SIG-M5 (cell line): Measurements from ENCODE around the gene TAF1.
"Not testable (repeated sequence)": the region's sequence is repeated elsewhere in the genome, so short reads cannot be mapped to it uniquely, and the experiment has no call there.

ENCODE experiments used
- DNase-seq: peaks from one replicate; lab custom pipeline; 2025; lab: John Stamatoyannopoulos, UW

The TAF1 gene, protein sequence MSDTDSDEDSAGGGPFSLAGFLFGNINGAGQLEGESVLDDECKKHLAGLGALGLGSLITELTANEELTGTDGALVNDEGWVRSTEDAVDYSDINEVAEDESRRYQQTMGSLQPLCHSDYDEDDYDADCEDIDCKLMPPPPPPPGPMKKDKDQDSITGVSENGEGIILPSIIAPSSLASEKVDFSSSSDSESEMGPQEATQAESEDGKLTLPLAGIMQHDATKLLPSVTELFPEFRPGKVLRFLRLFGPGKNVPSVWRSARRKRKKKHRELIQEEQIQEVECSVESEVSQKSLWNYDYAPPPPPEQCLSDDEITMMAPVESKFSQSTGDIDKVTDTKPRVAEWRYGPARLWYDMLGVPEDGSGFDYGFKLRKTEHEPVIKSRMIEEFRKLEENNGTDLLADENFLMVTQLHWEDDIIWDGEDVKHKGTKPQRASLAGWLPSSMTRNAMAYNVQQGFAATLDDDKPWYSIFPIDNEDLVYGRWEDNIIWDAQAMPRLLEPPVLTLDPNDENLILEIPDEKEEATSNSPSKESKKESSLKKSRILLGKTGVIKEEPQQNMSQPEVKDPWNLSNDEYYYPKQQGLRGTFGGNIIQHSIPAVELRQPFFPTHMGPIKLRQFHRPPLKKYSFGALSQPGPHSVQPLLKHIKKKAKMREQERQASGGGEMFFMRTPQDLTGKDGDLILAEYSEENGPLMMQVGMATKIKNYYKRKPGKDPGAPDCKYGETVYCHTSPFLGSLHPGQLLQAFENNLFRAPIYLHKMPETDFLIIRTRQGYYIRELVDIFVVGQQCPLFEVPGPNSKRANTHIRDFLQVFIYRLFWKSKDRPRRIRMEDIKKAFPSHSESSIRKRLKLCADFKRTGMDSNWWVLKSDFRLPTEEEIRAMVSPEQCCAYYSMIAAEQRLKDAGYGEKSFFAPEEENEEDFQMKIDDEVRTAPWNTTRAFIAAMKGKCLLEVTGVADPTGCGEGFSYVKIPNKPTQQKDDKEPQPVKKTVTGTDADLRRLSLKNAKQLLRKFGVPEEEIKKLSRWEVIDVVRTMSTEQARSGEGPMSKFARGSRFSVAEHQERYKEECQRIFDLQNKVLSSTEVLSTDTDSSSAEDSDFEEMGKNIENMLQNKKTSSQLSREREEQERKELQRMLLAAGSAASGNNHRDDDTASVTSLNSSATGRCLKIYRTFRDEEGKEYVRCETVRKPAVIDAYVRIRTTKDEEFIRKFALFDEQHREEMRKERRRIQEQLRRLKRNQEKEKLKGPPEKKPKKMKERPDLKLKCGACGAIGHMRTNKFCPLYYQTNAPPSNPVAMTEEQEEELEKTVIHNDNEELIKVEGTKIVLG (N-terminal part only)

DNA sequence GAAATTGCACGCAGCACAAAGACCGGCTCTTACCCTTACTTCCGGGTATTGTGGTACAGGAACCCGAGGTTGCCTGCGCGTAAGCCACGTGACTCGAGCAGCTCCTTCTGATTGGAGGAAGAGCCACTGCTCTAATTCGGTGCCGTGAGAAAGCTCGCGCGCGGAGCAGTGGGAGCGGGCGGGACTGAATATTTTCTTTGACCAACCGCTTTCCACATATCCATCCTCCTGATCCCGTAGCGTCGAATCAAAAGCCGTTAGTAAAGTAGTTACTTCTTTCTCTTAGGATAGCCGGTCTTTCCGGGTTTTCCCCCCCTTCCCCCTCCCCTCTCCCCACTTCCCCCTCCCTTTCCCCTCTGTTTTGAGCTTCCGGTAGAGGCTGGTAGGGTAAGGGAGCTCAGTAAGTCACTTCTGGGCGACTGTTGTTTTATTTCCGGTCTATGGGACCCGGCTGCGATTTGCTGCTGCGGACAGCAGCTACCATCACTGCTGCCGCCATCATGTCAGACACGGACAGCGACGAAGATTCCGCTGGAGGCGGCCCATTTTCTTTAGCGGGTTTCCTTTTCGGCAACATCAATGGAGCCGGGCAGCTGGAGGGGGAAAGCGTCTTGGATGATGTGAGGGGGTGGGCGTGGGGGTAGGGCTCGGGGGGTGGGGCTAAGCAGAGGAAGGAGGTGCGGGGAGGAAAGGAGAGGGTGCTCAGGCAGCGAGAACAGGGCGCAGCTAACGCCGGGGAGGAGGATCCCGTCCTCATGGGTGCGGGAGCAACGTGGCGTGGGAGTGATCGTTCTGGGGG lies at the start of gene TAF1:
Gene TAF1 (plus strand): TSS at position 483 of the 799 bp plus-strand sequence. CDS start 18 bp downstream, at position 501.
- DNase-seq, result peak; percentile 93

DNA sequence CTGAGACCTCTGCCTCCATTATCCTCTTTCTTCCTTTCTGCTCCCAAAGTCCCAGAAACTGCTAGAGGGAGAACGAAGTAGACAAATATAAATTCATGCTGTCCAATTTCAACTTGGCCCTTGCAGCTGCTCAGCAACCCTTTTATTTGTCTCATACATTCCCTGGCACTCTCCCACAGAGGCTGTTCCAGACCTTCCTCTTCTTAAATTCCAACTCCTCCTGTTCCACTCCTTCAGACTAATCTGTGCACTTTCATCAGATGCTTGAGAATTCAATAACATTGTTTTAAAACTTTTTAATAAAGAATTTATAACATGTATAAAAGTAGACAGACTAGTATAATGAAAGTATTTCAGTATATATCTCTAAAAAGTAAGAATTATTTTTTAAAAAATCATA lies 49.2 kb upstream of the TAF1 start:
- DNase-seq, result not testable (repeated sequence)

DNA sequence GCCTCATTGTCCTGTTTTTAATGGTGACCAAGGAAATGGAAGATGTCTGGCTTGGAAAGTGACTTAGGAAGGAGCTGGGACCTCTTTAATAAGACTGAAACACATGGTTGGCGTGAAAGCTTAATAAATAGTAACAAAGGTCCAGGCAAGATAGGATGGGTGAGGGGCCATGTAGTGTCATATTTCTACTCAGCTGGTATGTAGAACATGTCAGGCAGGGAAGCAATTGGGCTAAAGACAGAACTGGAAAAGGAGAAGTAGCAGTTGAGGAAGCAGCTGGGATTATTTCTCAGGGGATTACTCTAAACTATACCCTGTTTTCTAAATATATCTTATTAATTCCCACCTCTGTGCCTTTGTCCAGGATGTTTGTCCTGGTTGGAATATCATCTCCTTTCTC lies 46.0 kb upstream of the TAF1 start:
- no peak for DNase-seq

DNA sequence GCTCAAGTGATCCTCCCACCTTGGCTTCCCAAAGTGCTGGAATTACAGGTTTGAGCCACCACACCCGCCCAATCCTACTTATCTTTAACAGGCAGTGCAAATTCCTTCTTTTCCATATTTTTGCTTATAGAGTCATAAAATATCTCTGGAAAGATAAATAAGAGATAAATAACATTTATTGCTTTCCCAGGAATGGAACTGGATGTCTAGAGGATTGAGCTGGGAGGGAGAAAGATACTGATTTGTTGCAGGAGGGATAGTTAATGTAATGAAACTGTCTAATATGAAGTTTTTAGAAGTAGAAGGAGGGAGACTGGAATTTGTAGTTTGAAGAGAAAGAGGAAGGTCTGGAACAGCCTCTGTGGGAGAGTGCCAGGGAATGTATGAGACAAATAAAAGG lies 44.4 kb upstream of the TAF1 start:
- DNase-seq, result no peak

DNA sequence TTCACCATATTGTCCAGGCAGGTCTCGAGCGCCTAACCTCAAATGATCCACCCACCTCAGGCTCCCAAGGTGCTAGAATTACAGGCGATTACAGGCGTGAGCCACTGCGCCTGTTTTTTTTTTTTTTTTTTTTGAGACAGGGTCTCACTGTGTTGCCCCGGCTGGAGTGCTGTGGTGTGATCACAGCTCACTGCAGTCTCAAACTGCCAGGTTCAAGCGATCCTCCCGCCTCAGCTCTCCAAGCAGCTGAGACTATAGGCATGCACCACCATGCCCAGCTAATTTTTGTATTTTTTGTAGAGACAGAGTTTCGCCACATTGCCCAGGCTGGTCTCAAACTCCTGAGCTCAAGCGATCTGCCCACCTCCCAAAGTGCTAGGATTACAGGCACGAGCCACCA lies 41.7 kb upstream of the TAF1 start:
- not testable (repeated sequence) for DNase-seq

DNA sequence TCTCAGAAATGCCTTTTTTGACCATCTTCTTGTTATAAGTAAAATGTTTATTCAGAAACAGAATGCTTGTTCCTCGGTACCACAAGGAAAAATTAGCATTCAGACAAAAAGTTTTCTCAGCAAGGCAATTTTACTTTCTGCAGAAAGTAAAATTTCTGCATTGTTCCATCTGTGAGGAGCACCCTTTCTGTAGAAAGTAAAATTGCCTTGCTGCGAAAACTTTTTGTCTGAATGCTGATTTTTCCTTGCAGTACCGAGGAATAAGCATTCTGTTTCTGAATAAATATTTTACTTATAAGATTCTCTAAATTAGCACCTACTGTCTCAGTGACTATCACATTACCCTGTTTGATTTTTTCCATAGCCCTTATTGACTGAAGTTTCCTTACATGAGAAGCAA lies 39.8 kb upstream of the TAF1 start:
- DNase-seq, result no peak

DNA sequence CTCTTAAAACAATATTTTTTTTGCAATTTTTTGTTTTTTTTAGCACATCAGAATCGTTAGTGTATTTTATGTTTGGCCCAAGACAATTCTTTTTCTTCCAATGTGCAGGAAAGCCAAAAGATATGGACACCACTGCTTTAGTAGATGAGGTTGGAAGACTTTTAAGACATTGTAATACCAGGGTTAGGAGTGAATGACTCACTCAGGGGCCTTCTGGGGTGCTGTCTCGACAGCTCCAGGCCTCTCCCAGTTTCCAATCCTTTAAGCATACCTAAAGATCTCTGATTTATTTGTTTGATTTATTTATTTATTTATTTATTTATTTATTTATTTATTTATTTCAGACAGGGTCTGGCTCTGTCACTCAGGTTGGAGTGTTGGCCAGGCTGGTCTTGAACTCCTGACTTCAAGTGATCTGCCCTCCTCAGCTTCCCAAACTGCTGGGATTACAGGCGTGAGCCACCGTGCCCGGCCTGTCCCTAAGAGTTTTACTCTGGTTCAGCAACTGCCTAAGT lies 16.9 kb upstream of the TAF1 start:
- not testable (repeated sequence) for DNase-seq

DNA sequence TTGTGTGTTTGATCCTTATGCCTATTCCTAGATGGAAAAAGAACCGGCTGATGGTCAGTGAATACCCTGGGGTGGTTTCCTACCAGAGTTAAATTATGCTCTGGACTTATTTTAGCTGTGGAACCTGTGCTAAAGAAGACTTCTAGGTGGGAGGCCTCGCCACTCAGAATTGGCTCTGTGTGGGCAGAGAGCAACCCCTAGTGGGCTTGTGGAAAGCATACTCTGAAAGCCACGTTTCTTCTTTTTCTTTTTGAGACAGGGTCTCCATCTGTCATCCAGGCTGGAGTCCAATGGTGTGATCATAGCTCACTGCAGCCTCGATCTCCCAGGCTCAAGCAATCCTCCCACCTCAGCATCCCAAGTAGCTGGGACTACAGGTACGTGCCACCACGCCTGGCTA lies 16.3 kb upstream of the TAF1 start:
- DNase-seq, result not testable (repeated sequence)

DNA sequence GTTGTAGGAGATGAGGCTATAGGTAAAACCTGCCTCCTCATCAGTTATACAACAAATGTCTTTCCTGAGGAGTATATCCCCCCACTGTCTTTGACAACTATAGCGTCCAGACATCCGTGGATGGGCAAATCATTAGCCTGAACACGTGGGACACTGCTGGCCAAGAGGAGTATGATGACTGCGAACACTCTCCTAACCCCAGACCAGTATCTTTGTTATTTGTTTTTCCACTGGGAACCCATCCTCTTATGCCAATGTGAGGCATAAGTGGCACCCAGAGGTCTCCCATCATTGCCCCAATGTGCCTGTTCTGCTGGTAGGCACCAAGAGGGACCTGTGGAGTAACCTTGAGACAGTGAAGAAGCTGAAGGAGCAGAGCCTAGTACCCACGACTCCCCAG lies 13.7 kb upstream of the TAF1 start:
- DNase-seq, result not testable (repeated sequence)

DNA sequence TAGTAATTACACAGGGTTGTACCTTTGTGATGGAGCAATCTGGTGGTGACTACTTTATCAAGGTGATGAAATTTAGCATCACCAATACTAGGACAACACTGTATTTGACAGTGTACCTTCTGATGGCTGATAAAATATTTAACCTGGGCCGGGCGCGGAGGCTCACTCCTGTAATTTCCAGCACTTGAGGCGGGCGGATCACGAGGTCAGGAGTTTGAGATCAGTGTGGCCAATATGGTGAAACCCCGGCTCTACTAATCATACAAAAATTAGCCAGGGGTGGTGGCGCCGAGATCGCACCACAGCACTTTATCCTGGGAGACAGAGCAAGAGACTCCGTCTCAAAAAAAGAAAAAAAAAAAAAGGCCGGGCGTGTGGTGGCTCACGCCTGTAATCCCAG lies 1.9 kb upstream of the TAF1 start:
- DNase-seq, result no peak

DNA sequence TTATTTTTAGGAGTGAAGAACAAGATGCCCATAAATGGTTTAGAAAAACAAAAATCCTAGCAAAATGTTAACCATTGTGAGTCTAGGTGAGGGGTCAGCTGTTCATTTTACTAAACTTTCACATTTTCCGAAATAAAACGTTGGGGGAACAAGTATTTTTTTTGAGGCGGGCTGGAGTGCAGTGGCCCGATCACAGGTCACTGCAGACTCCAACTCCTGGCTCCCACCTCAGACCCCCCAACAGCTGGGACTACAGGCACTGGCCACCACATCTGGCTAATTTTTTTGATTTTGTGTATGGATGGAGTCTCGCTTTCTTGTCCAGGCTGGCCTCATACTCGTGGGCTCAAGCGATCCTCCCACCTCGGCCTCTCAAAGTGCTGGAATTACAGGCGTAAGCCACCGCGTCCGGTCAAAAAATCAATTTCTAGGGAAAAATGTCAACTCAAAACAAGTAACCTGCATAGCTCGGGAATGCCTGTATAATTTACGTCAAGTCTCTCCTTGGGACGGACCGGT lies 742 bp upstream of the TAF1 start:
- no peak for DNase-seq

DNA sequence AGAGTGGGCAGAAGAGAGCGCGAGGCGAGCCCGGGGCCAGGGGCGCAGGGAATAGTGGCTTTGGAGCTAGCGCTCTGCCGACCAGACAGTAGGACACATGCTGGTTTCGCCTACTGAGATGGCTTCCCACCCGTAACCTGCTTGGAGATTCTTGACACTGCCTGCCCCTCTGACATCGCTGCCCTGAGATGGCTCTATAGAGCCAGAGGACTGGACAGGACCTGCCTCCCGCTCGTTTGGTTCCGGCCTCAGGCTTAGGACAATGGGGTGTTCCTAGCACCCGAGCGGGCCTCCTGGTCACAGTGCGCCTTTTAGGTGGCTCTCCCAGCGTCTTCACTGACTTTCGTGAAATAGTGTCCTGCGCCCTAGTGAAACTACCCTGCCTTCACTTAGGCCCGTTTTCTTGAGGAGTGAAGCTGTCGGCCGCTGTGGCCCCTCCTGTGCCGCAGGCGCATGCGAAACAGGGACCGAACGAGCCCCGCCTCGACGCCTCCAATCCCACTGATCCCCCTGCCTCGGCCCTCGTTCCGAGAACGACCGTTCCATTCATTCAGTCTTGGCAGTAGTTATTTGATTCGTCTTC lies 608 bp downstream of the TAF1 start:
- DNase-seq, result no peak

DNA sequence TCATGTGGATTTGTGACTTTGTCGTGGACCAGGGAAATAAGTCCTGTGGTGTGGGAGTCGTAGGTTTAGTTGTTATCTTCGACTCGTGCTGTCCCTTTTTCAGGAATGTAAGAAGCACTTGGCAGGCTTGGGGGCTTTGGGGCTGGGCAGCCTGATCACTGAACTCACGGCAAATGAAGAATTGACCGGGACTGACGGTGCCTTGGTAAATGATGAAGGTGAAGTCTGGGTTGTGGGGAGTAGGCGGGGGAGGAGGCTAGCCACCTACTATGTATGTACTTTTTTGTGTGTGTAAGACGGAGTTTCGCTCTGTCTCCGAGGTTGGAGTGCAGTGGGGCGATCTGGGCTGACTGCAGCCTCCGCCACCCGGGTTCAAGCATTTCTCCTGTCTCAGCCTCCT lies 1.2 kb downstream of the TAF1 start:
- no peak for DNase-seq

DNA sequence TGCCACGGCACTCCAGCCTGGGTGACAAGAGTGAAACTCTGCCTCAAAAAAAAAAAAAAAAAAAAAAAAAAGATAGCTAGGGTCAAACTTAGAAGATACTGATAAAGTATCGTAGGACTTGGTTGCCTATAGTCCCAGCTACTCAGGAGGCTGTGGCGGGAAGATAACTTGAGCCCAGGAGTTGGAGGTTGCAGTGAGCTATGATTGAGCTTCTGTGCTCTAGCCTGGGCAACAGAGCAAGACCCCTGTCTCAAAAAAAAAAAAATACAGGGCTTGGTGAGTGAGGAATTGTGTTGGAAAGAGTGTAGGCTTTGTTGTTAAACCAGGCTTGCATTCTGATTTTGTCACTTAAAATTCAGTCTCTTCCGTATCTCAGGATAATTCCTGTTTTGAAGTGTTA lies 6.2 kb downstream of the TAF1 start:
- DNase-seq, result no peak

DNA sequence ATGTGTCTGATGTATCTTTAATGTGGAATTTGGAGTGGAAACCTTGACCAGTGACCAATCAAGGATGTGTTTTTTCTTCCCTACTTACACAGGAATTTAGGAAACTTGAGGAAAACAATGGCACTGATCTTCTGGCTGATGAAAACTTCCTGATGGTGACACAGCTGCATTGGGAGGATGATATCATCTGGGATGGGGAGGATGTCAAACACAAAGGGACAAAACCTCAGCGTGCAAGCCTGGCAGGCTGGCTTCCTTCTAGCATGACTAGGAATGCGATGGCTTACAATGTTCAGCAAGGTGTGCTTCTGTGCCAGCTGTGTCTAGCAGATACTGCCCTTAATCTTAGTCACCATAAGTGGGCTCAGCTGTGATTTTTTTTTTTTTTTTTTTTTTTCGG lies 12.6 kb downstream of the TAF1 start:
- no peak for DNase-seq

DNA sequence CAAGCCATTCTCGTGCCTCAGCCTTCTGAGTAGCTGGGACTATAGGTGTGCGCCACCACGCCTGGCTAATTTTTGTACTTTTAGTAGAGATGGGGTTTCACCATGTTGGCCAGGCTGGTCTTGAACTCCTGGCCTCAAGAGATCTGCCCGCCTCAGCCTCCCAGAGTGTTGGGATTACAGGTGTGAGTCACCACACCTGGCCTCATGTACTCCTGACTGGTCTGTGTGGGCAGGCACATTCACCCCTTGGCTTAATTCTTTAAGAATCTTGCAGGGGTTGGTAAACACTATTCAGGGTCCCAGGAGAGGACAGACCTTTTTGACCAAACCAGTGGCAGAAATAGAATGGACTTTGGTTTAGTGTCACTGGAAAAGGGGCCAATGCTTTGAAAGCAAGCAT lies 25.6 kb downstream of the TAF1 start:
- not testable (repeated sequence) for DNase-seq

DNA sequence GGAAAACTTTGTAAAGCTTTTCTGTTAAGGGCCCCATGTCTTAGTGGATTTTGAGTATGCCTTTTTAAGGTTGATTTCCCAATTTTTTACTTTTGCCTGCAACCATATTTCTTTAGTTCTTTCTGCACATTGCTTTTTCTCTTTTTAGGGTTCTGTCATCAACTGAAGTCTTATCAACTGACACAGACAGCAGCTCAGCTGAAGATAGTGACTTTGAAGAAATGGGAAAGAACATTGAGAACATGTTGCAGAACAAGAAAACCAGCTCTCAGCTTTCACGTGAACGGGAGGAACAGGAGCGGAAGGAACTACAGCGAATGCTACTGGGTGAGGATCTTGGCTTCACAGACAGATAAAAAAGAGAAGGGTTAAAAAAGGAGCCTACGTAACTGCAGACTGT lies 27.8 kb downstream of the TAF1 start:
- no peak for DNase-seq

DNA sequence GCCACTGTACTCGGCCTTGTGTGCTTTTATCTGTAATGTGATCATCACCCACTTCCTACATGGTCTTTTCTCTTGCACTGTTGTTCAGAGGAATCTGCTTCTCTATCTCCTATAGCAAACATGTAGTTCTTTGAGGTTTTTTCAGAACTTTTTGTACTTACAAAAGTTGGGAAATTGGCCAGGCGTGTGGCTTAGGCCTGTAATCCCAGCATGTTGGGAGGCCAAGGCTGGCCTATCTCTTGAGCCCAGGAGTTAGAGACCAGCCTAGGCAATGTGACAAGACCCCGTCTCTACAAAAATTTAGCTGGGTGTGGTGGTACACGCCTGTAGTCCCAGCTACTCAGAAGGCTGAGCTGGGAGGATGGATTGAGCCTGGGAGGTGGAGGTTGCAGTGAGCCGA lies 30.4 kb downstream of the TAF1 start:
- no peak for DNase-seq

DNA sequence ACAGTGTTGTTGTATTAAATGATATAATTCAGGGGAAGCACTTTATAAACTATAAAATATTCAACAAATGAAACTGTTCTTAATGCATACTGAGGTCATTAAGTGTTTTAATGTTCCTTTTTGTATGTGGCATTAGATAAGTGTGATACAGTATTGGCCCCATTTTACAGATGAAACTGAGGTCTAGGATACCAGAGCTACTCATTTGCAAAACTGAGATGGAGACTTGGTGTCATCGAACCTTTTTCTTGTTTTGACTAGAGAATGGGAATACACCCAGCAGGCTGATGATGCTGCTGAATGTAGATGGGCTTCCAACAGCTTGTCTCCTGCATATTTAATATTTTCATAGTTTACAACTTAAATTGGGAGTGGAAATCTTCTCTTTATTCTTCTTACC lies 34.6 kb downstream of the TAF1 start:
- DNase-seq, result no peak

DNA sequence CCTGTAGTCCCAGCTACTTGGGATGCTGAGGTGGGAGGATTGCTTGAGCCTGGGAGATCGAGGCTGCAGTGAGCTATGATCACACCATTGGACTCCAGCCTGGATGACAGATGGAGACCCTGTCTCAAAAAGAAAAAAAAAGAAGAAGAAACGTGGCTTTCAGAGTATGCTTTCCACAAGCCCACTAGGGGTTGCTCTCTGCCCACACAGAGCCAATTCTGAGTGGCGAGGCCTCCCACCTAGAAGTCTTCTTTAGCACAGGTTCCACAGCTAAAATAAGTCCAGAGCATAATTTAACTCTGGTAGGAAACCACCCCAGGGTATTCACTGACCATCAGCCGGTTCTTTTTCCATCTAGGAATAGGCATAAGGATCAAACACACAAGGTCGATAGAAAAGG lies 50.1 kb downstream of the TAF1 start:
- DNase-seq, result not testable (repeated sequence)

DNA sequence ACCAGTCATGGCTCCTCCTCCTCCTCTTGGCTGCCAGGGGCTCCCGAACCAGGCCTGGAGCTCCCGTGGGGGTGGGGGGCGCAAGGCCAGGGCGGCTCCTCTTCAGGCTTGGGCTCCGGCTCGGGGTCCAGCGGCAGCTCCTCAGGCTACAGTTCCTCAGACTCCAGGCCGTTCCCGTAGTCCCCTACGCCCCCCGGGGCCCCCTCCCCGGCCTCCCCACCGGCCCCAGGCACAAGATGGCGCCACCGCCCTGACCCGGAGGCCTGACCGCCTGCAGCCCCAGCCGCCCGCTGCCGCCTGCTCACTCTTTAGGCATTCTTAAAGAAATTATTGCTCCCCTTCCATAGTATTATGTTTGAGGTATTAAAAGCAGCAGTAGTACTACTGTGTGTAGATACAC lies 54.5 kb downstream of the TAF1 start:
- DNase-seq, result no peak
